ENCODE data around the gene GPC6.

DNA sequence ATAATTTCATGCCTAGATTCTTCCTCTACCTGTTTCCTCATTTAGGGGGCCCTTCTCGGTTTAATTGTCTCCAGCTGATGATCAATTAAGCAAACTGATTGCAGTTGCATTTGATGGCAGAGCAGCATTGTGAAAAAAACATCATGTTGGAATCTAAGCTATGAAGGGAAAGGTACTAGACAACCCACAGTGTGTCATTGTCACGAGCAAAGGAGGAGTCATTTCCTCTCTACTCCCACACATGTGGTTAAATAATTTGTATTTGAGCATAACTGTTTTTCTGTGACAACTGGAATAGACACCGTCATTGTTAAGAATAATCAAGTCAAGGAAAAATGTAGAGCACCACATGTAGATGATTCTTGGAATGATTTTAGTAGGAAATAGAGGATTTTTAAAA lies 1012.5 kb downstream of the GPC6 start:
- no peak for TF ChIP-seq EP300 (IDR thresholded peaks at IDR 0.05)
- TF ChIP-seq, protein P1, sequence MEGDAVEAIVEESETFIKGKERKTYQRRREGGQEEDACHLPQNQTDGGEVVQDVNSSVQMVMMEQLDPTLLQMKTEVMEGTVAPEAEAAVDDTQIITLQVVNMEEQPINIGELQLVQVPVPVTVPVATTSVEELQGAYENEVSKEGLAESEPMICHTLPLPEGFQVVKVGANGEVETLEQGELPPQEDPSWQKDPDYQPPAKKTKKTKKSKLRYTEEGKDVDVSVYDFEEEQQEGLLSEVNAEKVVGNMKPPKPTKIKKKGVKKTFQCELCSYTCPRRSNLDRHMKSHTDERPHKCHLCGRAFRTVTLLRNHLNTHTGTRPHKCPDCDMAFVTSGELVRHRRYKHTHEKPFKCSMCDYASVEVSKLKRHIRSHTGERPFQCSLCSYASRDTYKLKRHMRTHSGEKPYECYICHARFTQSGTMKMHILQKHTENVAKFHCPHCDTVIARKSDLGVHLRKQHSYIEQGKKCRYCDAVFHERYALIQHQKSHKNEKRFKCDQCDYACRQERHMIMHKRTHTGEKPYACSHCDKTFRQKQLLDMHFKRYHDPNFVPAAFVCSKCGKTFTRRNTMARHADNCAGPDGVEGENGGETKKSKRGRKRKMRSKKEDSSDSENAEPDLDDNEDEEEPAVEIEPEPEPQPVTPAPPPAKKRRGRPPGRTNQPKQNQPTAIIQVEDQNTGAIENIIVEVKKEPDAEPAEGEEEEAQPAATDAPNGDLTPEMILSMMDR (IDR thresholded peaks at IDR 0.05), result no peak
